HG03342 (cell line): ENCODE data around the gene PANK4.

Experiments used
- ATAC-seq: cut with Tn5 transposase; IDR thresholded peaks from one replicate; pipeline ENCODE4 v1.9.1; 2021; ENCODE audit warnings: mild to moderate bottlenecking, moderate library complexity; ENCODE audit not compliant: unreplicated experiment

The PANK4 gene

DNA sequence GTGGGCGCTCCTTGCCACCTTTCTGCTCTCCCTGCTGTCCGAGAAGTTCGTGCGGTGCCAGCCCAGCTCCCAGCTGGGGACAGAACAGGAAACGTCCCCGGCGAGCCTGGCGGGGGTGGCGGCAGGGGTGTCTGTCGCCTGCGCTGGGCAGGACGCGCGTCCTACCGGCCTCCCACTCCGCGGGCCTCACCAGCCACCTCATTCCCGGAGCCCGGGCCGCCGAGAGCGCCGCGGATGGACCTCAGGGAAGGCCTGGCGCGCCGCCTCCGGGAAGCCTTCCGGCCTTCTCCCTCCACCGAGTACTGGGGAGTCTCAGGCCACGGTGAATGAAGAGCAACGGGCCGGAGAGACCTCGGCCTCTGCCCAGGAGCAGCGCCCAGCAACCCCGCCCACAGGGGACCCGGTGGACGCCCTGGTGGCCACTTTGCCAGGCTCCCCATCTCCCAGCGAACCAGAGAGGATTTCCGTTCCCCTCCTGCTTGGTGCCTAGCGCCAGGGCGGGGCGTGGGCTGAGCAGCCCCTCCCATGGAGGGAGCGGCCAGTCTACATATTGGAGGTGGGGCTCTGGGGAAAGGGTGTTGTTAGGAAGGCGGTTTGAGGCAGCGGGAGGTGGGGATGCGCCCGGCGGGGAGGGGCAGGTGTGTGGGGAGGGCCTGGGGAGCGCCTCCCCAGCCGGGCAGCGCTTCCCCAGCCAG, 20.3 kb upstream of the PANK4 start:
- ATAC-seq: peak; percentile 38

GRCh38 chr1:2545754-2546514, 19.5 kb upstream of the PANK4 start:
- peak; percentile 28 for ATAC-seq

DNA sequence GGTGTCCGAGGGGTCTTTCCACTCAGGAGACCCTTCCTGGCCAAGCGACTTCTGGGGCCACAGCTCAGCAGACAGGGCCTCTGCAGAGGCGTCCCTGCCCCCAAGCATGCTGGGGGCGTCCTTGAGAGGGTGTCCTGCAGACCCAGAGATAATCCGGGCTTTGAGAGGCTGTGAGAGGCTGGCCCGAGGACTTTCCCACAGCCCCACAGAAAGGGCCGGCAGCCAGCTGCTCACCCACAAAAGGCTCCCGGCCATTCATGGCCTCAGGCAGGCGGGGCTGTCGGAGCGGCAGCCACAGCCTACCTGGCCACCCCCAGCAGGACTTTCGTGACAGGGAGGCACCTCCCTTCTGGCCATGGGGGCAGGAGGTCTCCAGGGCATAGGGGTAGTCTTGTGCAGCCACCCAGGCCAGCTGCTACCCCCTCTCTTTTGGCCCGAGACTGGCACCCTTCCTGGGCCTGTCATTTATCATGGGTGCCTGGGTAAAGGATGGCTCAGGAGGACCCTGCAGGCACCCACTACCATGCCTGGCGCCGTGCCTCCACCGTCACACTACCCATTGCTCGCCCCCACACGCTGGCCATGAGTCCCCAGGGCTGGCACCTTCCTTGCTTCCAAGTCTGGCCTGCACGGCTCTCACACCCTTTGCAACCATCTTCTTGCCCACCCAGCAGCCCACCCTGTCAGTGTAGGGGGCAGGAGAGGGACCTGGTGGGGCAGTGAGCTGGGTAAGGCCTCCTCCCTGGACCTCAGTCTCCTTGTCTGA, 18.7 kb upstream of the PANK4 start:
- ATAC-seq: no peak

DNA sequence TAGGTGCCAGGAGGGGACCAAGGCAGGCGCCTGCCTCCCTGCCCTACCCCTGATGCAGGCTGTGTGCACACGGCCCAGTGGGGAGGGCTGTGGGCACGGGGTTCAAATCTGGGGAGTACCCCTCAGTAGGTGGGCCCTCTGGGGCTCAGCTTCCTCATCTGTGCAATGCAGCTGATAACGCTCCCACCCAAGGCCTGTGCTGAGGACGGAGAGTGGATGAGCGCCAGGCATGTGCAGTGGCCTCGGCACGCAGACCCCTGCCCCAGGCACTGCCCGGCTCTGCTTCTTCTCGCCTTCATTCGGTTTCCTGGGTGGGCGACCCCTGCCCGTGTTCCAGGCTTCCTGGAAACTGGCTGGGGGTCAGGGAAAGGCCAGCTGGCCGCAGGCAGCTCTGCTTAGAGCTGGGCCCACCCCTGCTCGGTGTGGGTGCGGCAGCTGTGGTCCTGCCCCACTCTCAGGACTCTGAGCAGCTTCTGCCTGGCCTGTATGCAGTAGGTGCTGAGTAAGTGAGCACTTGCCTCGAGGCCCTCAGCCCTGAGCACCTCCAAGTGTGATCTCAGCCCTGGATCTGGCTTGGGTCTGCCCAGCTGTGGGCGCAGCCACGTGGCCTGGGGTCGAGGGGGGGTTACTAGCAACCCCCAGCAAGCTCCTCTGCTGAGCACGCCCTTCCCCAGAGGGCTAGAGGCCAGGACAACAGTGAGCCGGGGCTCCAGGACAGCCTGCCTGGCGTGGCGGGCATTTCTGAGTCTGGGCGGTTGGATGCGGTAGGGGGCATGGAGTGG, 17.9 kb upstream of the PANK4 start:
- no peak for ATAC-seq

DNA sequence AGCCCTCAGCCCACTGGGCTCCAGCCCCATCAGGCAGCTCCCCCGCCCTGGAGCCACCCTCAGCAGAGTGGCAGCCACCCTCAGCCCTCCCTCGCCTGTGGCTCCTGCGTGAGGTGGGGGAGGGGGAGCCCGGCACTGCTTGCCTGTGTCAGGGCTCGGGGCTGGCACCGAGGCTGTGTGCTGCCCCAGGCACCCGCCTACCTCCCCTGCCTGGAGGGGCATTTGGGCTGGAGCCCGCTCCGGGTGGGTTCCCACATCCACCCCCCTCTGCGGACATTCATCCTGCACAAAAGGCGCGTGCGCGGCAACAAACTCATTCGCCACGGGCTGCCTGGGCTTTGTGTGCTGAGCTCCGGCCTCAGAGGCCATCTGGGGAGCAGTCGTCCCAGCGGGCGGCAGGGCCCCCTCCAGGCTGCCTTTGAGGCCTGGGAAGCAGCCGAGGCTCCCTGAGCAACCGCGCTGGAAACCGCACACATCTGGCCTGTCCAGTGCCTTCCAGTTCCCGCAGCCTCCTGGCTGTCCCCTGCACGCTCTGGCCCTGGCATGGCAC, 17.2 kb upstream of the PANK4 start:
- no peak for ATAC-seq

GRCh38 chr1:2542246-2542915, 16.0 kb upstream of the PANK4 start:
- no peak for ATAC-seq

DNA sequence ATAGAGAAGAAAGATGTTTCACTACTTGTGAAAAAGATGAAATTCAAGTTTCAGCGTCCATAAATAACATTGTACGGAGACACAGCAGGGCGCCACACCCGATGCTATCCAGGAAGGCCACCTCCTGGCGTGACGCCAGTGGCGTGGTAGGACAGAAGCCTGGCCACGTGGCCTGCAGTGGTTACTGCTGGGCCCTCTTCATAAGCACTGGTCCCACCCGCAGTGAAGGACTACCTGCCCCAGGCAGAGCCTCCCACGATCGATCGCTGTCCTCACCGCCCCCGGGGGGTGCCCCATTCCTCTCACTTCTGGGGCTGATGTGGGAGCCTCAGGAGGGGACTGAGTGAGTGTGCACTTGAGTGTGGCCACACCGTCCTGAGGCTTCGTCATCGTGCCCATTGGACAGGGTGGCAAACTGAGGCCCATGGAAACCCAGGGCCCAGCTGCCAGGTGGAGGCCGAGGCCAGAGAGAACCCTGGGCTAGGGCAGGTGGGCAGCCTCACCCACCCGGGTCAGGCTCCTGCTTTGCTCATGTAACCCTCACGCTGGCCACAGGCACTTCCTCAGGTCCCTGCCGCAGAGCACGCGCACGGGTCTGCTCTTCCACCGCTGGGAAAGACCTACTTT, 15.3 kb upstream of the PANK4 start:
- ATAC-seq: no peak

DNA sequence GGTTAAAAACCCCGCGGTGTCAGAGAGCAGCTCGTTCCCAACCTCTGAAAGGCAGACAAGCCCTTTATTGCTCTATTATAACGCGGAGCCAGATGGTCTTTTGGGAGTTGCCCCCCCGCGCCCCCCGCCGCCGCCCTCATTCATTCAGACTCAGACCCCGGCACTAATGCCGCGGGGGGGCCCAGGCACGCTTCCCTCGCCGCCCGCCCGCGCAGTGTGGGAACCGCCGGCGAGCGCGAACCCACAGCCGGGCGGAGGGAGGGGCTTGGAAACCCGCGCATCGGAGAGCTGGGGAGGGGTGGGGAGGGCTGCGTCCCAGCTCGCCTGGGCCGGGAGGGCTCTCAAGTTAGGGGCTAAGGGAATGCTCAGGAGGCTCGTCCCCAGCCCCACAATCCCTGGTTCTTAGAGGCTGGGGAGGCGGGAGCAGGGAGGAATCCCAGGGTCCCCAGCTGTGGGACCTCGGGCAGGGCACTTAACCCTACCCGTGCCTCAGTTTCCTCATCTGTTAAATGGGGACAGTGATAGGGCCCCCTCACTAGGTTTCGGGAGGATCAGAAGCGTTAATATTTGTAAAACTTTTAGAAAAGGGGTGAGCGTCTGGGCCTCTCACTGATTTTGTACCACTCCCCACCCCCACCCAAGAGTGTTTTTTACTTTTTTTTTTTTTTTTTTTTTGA, 14.6 kb upstream of the PANK4 start:
- ATAC-seq: no peak

DNA sequence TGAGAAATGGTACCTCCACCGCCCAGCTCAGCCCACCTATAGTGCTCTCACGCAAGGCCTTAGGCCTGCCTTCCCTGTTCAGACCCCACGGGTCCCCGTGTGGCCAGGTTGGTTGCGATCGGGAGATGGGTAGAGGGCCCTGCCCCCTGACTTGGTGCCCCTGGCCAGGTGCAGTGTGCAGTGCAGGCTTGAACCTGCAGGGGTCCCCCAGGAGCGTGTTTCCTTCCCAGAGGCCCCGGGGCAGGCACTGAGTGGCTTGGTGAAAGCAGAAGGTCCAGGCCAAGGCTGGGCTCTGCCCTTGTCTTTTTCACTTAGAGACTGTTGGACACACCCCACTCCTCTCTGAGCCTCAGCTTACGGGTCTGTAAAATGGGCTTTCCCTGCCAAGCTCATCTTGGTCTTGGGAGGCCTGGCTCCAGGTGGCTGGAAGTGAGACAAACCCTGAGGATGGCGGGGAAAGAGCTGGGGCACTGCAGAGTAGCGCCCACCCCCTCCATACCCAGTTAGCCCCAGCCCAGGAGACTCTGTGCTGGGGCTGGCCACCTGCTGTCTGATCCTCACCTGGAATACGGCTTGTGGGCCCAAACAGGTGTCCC, 13.0 kb upstream of the PANK4 start:
- no peak for ATAC-seq

DNA sequence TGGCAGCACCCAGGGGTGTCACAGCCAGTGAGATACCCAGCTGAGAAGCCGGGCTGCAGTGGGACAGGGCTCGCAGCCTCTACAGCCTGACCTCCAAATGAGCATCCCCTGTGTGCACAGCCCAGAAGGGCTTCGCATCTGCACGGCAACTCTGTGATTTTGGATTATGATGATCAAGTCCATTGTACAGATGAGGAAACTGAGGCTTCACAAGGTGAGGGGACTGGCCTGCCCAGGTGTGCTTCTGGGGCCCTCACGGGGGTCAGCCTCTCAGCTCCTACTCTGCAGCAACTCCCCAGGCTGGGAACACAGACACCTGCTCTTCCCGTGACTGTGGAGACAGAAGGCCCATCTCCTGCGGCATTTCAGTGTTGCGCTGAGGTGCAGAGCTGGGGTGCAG, 12.5 kb upstream of the PANK4 start:
- ATAC-seq: no peak

- ATAC-seq: no peak
Measured at GRCh38 chr1:2538376-2538775, 12.0 kb upstream of the PANK4 start.

GRCh38 chr1:2537784-2538115, 11.4 kb upstream of the PANK4 start:
- ATAC-seq: no peak

DNA sequence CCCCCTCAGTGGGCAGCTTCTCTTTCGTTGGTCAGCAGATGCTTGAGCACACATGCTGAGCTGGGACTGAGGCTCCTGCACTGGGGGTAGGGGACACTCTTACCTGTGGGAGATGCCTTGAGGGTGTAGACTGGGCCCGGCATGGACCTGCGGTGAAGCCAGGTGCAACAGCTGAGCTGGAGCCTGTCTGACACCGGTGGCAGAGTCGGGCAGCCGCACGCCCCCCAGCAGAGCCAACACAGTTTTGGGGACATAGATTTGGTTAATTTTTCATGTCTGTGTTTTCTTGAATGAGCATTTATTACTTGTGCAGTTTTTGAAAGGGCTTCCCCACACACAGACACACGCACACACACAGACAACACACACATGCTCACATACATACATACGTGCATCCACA, 9.6 kb upstream of the PANK4 start:
- ATAC-seq: no peak

DNA sequence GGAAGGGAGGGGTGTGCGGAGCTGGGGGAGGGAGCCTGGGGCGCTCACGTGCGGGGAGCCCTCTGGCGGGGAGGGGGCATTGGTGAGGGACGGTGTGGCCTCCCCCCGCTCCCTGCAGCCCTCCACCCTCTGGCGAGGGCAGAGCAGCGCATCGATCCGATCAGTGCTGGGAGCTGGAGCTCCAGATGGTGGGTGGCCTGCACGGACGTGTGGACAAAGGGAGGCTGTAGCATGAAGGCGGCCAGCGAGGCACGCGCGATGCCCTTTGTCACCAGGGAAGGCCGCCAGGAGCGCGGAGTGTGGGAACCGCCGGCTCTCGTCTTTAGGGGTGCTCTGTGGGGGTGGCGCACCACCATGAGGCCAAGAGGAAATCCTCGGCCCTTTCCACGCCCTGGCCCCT, 9.1 kb upstream of the PANK4 start:
- ATAC-seq: no peak

DNA sequence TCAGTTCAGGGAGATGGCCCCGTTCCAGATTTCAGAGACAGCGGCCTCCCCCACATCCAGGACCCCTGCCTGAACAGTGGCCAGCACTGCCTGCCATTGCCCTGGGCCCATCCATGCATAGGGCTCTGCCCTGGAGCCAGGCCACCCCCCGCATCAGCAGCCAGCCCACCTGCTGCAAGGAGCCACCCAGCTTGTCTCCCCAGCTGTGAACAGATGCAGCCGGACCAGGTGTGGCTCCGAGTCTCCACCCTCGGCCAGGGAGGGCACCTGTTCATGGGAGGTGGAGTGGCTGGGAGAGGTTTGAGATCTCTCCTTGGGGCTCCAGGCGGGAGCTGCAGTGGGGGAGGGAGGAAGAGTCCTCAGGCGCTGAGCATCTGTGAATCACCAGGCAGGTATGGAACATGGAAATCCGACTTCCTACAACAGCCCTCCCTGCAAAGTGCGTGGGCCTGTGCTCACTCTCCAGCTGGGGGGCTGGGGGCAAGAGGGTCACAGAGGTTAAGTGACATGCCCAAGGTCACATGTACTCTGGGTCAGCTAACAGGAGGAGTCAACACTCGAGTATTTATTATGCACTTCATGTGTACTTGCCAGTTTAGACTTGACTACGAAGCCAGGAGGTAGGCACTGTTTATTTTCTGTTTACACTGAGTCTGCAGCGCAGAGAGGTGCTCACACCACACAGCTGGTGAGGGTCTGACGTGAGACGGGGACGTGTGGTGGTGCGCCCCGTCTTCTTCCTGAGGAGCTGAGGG, 8.5 kb upstream of the PANK4 start:
- no peak for ATAC-seq

DNA sequence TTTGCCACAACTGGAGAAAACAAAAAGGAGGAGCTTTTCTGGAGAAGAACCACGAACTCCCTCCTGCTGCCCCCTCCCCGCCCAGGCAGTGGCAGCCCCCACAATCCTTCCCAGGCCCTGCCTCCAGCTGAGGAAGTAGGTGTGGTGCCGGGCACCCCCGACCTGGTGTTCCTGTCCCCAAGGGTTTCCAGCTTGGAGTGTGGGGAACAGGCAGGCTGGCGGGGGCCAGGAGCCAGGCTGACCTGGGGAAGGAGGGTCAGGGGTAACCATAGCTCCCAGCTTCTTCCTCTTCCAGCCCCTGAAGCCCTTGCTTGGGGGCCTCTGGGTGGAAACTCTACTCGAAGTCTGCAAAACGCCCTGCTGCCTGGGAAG, 7.9 kb upstream of the PANK4 start:
- no peak for ATAC-seq

DNA sequence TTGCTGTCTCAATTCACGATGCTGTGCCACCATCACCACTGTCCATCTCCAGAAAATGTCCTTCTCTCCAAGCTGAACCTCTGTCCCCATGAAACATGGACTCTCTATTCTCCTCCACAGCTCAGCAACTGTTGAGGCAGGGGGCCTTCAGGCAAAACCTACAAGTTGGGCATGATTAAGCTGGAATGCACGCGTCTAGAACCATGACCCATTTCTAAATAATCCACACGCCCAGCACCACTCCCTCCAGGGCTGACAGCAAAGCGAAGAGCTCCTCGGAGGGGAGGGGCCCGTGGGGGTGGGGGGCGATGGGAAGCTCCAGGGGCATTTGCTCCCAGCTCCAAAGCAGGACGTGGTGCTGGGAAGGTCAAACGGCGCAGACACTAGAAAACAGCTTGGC, 7.0 kb upstream of the PANK4 start:
- no peak for ATAC-seq

DNA sequence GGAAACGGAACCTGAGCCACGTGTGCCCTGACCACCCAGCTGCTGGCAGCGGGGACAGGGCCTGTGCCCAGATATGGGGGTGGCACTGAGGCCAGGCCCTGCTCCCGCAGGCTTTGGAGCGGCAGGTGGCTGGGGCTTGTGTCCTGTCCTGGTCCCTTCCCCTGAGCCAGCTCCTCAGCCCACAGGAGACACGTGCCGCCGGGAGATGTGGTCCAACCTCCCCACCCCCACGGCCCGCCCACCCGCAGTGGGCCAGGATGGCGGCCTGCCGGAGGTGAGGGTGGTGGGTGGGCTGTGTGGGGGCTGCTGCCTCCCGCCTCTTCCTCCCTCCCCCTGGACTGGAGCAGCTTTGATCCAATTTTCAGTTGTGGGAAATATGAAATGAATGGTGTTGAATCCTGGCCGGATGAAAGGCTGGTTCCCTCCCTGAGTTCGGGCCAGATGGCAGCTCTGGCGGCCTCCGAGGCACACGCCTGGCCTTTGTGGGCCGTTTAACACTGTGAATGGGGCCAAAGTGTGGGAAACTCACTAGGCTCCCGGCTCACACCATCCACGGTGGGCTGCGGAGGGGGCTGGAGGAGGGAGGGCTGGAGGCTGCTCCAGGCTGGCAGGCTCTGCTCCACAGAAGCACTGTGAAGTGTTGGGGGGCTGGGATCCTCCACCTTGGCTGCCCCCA, 6.2 kb upstream of the PANK4 start:
- no peak for ATAC-seq
